GM10266 (cell line): Measurements from ENCODE around the gene MORC4.

Experiments used
- DNase-seq: peaks from one replicate; pipeline ENCODE4 v3.0.0; 2012; ENCODE audit errors: extremely low spot score
- CTCF ChIP-seq: IDR thresholded peaks from 2 replicates; pipeline ENCODE4 v1.5.1; 2012; ENCODE audit warnings: mild to moderate bottlenecking, low read depth; ENCODE audit not compliant: control insufficient read depth, insufficient read depth; ENCODE audit errors: missing control alignments

The MORC4 gene

GRCh38 chrX:106952538-106952937 is 47.5 kb downstream of the MORC4 start:
- no peak for DNase-seq
- TF ChIP-seq CTCF, result no peak

- no peak for DNase-seq
- no peak for TF ChIP-seq CTCF
Measured at GRCh38 chrX:106952089-106952488, 47.9 kb downstream of the MORC4 start.

- TF ChIP-seq CTCF, result no peak
- no peak for DNase-seq
Measured at GRCh38 chrX:106951230-106951629, 48.8 kb downstream of the MORC4 start.

GRCh38 chrX:106950381-106950780 is 49.6 kb downstream of the MORC4 start:
- DNase-seq, result no peak
- no peak for TF ChIP-seq CTCF

GRCh38 chrX:106949366-106949765 is 50.6 kb downstream of the MORC4 start:
- no peak for DNase-seq
- TF ChIP-seq CTCF, result no peak

- DNase-seq, result no peak
- TF ChIP-seq CTCF, result no peak
Measured at GRCh38 chrX:106948641-106949040, 51.4 kb downstream of the MORC4 start.

GRCh38 chrX:106946464-106946863 is 53.5 kb downstream of the MORC4 start:
- no peak for DNase-seq
- no peak for TF ChIP-seq CTCF

- no peak for DNase-seq
- TF ChIP-seq CTCF, result no peak
Measured at GRCh38 chrX:106940068-106940467, 59.9 kb downstream of the MORC4 start.
